ENCODE results near the gene IDNK. TPM values are rescaled to one million over a fixed set of nuclear protein-coding genes. Genes with fewer than 3 reads are reported as not detected.

Gene IDNK
- total and polyA plus RNA-seq, 2 of the 8 experiments (the other 6 are each of a cell fraction or from before 2014, with no cell fraction given), result 0.29 to 0.48 TPM

- TF ChIP-seq CTBP2 (IDR thresholded peaks at IDR 0.05; ENCODE audit: borderline replicate concordance, insufficient read depth, insufficient read length, low read length) (no peak), RAD21 (IDR thresholded peaks at IDR 0.05 in 1 of 2, conservative IDR thresholded peaks at IDR 0.05 in 1 of 2; ENCODE audit: low read depth in 2 of 2, low read length in 2 of 2) (no peak), TCF12 (IDR thresholded peaks at IDR 0.05; ENCODE audit: low read depth, low read length) (no peak), ATF3 (IDR thresholded peaks at IDR 0.05; ENCODE audit: insufficient read depth, low read depth, low read length) (no peak), RXRA (IDR thresholded peaks at IDR 0.05; ENCODE audit: insufficient read depth, low read depth, low read length) (no peak), SAP30 (IDR thresholded peaks at IDR 0.05; ENCODE audit: insufficient read depth, insufficient replicate concordance, low read length) (no peak), EP300 (IDR thresholded peaks at IDR 0.05; ENCODE audit: borderline replicate concordance in 1 of 2, low read depth in 2 of 2, low read length in 2 of 2) (no peak), EZH2 (IDR thresholded peaks at IDR 0.05; ENCODE audit: low read depth, low read length, severe bottlenecking) (no peak)
These were observed 34.7 kb upstream of the IDNK start (continued) for GRCh38 chr9:83588256-83588655.

Data from H1 (cell line).